ENCODE data around the gene SMAD6.

SMAD6 gene

DNA sequence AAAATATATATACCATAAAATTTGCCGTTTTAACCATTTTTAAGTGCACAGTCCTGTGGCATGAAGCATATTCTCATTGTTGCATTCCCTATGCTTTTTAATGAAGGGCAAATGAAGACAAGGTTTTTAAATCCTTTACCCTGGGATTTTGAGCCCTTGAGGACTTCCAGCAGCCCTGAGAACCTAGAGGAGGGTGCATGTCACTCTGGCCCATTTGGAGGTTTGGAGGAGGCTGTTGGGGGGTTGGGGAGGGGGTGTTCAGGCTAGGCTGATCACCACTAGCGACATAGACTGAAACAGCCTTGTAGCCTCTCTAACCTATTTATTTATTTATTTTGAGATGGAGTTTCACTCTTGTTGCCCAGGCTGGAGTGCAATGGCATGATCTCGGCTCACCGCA, 86.0 kb downstream of the SMAD6 start:
- no peak for DNase-seq
- Histone ChIP-seq H3K36me3 (peaks cover 8% of the 10 kb centered on the region), H3K4me1 (no peaks in the 10 kb centered on the region), H3K4me3 (ENCODE audit: low read depth, low read length) (no peak overlapping the region), H3K27me3 (no peaks in the 10 kb centered on the region), H3K9me3 (no peaks in the 10 kb centered on the region)
- no peak for TF ChIP-seq CTCF (IDR thresholded peaks at IDR 0.05; ENCODE audit: low read depth, low read length)

- TF ChIP-seq CTCF (IDR thresholded peaks at IDR 0.05; ENCODE audit: low read depth, low read length), result peak; percentile 55
- no peaks in the 10 kb centered on the region for H3K4me1 ChIP-seq
- no peaks in the 10 kb centered on the region for H3K9me3 ChIP-seq
- no peaks in the 10 kb centered on the region for H3K27me3 ChIP-seq
- DNase-seq, result peak; percentile 51
- no peaks in the 10 kb centered on the region; the same call in 1 of the 2 replicates for H3K36me3 ChIP-seq
- no peak overlapping the region for H3K4me3 ChIP-seq (ENCODE audit: low read depth, low read length)
Observed at GRCh38 chr15:66789029-66790025, 87.3 kb downstream of the SMAD6 start.

DNA sequence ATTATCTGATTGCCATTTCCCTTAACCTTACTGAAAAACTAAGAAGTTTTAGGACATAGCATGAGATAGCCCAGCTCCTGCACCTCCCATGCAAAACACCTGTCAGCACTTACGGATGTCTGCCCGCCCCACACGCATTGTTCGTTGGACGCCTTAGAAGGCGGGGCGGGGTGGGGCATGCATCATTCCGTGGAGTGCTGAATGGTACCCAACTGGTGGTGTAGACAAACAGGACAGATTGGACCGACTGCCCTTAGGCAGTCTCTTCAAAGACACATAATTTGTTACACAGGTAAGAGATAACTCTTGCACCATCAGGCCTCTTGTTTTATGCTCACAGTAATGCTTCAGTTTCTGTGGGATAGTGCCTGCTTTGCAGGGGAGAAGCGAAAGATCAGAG, 93.8 kb downstream of the SMAD6 start:
- DNase-seq, result no peak
- Histone ChIP-seq H3K27me3 (no peaks in the 10 kb centered on the region), H3K4me3 (ENCODE audit: low read depth, low read length) (no peak overlapping the region), H3K4me1 (no peaks in the 10 kb centered on the region), H3K9me3 (no peaks in the 10 kb centered on the region), H3K36me3 (no peaks in the 10 kb centered on the region)
- TF ChIP-seq CTCF (IDR thresholded peaks at IDR 0.05; ENCODE audit: low read depth, low read length), result no peak

DNA sequence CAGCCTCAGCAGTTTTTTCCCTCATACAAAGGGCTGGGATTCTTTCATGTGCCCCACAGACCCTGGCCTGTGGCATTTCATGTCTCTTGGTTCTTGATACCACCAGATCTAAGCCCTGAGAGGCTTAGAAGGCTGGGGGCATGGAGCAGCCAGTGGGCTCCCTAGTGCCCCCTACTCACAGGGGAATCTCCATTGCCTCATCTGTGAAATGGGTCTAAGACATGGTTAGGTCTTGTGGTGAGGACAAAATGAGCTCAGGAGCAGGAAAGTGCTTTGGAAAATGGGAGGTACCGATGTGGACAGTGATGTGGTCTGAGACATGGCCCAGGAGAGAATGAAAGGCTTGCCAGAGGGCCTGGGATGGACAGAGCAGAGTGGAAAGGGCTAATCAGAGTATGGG, 94.3 kb downstream of the SMAD6 start:
- H3K9me3 ChIP-seq, result no peaks in the 10 kb centered on the region
- no peak for TF ChIP-seq CTCF (IDR thresholded peaks at IDR 0.05; ENCODE audit: low read depth, low read length)
- no peak overlapping the region for H3K4me3 ChIP-seq (ENCODE audit: low read depth, low read length)
- H3K4me1 ChIP-seq, result no peaks in the 10 kb centered on the region
- no peaks in the 10 kb centered on the region for H3K27me3 ChIP-seq
- DNase-seq, result no peak
- no peaks in the 10 kb centered on the region for H3K36me3 ChIP-seq

DNA sequence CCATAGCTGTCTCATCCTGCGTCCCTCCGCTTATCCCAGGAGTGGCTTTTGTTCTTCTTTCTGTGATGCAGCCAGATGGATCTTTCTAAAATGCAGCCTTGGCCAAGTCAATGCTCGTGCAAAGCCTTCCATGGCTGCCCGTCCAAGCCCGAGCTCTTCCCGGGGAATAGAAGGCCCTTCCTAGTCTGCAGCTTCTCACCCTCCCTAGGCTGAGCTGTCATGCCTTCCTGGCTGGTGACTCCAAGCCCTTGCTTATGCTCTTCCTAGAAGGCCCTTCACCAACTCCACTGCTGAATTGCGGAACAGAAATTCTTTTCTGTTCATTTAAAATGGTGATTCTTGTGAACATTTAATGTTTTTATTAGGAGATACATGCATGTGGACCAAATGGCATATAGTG, 95.9 kb downstream of the SMAD6 start:
- Histone ChIP-seq H3K27me3 (no peaks in the 10 kb centered on the region), H3K9me3 (no peaks in the 10 kb centered on the region), H3K4me1 (peaks cover 8% of the 10 kb centered on the region), H3K36me3 (no peaks in the 10 kb centered on the region), H3K4me3 (ENCODE audit: low read depth, low read length) (no peak overlapping the region)
- no peak for TF ChIP-seq CTCF (IDR thresholded peaks at IDR 0.05; ENCODE audit: low read depth, low read length)
- no peak for DNase-seq

DNA sequence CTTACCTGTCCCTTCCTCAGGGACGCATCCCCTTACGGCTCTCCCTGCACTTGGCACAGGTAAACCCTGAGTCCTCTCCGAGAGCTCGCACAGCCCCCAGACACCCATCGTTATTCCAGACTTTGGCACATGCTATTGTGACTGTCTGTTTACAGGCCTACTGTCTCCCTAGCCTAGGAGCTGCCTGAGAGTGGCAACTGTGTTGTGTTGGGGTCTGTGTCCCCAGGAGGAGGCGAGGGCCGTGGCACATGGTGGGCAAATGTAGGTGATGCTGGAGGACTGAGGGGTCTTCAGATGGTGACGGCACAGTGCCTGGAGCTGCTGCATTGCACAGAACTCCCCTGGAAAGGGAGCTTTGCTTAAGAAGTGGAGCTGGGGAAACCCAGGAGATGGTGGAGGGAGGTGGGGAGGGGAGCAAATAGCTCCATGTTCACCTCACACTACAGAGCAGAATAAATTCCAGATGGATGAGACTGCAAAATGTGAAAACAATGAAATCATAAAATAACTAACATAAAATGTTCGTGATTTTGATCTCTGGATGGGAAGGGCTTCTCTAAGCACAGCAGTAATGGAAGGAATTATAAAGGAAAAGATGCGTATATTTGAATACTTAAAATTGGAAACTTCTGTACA, 96.5 kb downstream of the SMAD6 start:
- Histone ChIP-seq H3K4me3 (ENCODE audit: low read depth, low read length) (no peak overlapping the region), H3K9me3 (no peaks in the 10 kb centered on the region), H3K36me3 (no peaks in the 10 kb centered on the region), H3K27me3 (no peaks in the 10 kb centered on the region), H3K4me1 (peaks cover 14% of the 10 kb centered on the region)
- DNase-seq, result no peak
- TF ChIP-seq CTCF (IDR thresholded peaks at IDR 0.05; ENCODE audit: low read depth, low read length), result no peak

Measured in BE2C (cell line).